NCI-H2196 treated with DMSO at 0.1 percent for 48 hours (cell line): ENCODE measurements around the gene PTPRF.
"Not testable (repeated sequence)": the region's sequence is repeated elsewhere in the genome, so short reads cannot be mapped to it uniquely, and the experiment has no call there.

Experiments
- DNase-seq: peaks from one replicate; lab custom pipeline; 2025; ENCODE audit not compliant: unreplicated experiment; lab: John Stamatoyannopoulos, UW

The PTPRF gene

GRCh38 chr1:43530483-43531106 is at the start of gene PTPRF:
TSS of gene PTPRF (plus strand) at chr1:43530883. CDS start at chr1:43545076, 14,193 bp downstream.
- peak; percentile 26 for DNase-seq

DNA sequence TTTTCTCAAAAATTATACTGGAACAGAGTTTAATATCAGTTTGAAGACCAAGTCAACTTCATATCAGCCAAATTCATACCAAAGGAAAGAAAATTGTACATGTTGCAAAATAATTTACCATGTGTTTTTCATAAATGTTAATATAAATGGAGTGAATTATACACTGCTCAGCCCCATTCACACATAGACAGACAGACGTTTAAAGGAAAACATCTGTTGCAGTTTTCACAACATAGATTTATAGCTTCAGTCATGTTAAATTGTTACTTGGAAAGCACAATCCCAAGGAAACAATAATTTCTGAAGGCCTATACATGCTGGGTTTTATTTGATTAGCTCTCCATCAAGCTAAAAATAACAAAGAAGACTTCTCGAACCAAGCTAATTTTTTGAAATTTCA is 49.2 kb upstream of the PTPRF start:
- no peak for DNase-seq

DNA sequence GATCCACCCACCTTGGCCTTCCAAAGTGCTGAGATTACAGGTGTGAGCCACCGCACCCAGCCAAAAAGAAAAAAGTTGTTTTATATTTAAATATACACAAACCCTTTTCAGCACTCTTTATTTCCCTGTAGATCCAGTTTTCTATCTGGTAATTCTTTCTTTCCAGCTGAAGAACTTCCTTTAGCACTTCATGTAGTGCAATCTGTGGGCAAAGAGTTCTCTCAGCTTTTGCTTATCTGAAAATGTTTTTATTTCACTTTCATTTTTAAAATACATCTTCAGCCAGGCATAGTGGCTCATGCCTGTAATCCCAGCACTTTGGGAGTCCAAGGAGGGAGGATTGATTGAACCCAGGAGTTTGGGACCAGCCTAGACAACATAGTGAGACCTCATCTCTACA is 48.5 kb upstream of the PTPRF start:
- DNase-seq: no peak

GRCh38 chr1:43484367-43484766 is 46.3 kb upstream of the PTPRF start:
- no peak for DNase-seq

GRCh38 chr1:43488165-43488564 is 42.5 kb upstream of the PTPRF start:
- DNase-seq: no peak

DNA sequence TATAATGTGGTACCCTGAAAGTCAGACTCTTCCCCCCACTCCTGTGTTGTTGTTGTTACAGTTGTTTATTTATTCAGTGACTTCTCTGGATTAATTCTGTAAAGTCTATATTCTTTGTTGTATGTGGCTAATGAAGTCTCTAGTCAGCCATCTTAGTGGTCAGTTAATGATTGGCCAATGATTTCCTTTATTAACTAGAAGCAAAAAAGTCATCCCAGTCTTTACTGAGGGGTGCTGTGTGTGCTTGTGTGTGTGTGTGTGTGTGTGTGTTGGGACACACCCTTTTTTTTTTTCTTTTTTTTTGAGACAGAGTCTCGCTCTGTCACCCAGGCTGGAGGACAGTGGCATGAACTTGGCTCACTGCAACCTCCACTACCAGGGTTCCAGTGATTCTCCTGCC is 39.6 kb upstream of the PTPRF start:
- DNase-seq: no peak

DNA sequence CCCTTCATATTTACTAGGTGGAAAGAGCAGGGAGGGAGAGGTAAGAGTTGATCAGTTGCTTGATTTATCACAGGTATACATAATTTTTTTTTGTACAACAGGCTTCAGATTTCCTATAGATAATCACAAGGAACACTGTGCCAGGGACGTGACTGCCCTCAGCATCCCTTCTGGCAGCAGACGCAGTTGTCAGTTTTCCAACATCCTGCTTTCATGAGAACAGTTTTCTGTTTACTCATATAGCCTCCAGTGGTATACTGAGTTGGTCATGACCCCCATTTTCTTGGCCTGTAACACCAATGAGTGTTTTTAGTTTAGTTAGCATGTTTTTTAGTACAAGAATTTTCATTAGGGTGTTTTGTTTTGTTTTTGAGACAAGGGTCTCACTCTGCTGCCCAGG is 37.9 kb upstream of the PTPRF start:
- DNase-seq: no peak

DNA sequence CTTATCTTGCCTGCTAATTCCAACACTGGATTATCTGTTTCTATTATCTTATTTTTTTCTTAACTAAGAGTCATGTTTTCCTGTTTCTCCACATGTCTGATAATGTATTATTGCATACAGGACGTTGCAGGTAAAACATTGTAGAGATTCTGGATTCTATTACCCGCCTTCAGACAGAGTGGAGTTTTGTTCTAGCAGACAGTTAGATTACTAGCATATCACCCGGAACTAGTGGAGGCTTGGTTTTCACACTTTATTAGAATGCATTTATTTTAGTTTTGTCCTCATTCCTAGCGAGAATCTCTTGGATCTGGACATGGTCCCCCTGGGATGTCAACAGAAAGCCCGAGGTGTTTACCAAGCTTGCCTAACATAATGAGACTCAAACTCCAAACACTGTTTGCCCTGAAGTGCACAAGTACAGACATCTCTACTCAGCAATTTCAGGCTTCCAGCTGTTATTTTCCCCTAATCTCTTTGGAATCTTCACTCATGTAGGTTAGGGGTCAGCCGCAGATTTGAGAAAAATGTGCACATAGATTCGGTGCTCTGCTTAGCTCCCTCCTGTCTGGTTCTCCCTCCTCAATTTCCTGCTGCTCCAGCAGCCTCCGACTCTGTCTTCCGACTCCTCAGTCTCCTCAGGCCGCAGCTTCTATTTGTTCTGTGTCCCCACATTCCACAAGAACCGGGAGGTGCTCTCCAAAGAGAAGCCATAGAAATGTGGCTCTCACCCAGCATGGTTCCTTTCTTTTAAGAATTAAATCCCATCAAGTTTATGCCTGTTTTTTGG is 36.8 kb upstream of the PTPRF start:
- no peak for DNase-seq

- DNase-seq: no peak
Observed at GRCh38 chr1:43495204-43495603, 35.5 kb upstream of the PTPRF start.

DNA sequence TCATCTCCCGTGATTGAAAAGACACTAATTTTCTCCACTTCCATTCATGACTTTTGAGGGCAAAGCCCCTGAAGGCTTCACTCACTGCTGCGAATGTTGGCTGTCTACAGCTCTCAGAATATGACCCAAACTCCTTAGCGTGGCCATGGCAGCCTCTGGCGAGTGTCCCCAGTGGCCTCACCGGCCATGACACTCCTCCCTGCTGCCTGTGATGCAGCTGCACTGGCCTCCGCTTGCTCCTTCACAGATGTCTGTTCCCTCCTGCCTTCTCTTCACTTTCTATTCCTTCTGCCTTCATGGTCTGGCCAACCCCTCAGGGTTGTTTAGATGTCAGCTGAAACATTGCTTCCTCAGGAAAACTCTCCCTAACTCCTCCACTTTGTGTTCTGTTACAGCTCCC is 30.8 kb upstream of the PTPRF start:
- no peak for DNase-seq

- DNase-seq: not testable (repeated sequence)
Observed at GRCh38 chr1:43501806-43502205, 28.9 kb upstream of the PTPRF start.

GRCh38 chr1:43503534-43503933 is 27.1 kb upstream of the PTPRF start:
- DNase-seq: no peak

- no peak for DNase-seq
Observed at GRCh38 chr1:43505077-43505780, 25.5 kb upstream of the PTPRF start.

DNA sequence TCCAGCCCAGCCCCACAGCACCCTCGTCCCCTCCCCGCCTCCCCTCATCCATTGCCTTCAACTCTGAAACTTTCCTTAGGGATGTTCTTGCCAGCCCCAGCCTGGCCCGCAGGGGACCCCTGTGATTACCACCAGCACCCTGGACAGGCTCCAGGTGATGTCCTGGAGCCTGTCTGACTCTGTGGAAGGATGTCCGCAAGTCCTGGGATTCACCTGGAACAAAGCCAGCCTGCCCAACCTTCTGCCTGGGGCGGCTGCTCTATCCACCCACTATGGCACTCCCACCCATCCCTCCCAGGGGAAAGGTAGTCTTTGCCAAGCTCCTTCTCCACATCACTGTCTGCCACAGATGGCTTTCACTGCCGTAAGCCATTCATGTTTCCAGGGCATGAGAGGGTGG is 24.4 kb upstream of the PTPRF start:
- no peak for DNase-seq

DNA sequence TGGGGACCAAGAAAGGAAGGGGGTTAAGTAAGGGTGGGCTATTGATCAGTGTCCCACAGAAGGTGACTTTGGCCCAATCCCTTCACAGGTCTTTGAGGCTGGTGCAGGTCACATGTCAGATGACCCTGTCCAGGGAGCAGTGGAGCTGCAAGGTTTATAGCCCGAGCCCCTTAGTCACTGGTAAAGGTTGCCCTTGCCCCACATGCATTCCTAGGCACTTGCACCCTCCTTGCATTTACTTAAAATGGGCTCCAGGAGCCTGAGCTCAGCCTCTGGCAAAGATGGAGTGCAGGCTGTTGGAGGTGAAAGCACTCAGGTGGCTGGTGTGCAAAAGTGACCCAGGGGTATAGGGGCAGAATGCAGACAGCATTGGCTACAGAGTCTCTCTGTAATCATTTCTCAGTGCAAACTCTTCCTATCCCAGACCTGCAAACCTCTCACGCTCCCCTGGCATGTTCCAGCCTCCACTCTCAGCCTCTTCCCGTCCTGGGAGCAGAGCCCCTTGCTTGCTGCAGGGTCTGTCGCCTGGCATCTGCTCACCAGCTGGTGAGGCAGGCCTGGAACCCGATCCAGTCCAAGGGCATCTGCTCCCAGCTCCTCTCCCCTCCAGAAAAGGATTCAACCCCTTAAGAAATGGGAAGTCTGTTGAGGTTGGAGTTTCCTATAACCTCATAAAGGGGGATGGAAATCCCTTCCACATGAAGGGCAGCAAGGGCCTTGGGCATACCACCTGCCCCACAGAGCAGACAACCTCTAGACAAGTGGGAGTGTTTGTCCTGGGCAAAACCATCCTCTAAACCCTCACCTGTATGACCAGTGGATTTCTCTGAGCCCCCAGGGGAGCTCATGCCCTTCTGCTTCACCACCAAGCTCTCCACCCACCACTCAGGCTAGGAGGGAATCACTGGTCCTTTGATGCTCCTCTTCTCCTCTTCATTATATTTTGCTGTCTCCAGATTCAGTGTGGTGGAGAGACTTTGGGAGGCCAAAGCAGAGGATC is 23.1 kb upstream of the PTPRF start:
- no peak for DNase-seq

DNA sequence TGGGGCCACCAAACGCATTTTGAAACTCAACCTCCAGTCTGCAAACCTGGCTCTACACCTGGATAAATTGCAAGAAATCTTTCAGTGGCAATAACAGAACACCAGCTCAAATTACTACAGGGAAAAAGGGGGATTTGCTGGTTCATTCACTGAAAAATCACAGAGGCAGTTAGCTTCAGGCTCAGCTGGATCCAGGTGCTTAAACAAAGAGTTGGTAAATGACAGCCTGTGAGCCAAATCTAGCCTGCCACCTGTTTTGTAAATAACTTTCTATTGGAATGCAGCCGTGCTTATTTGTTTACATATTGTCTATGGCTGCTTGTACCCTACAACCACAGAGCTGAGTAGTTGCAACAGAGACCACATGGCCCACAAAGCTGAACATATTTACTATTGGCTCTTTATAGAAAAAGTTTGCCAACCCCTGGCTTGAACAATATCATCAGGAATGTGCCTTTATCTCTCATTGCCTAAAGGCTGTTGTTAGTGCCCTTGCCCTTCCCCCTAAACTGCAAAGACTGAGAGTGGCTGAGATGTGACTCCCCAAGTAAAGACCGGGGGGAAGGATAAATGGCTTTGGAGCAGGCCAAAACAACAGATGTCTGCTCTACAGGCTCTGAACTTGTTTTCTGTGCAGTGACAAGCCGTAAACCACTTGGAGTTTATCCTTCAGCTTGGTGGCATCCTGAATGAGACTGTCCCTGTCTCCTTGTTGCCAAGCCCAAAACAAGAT is 21.5 kb upstream of the PTPRF start:
- no peak for DNase-seq

DNA sequence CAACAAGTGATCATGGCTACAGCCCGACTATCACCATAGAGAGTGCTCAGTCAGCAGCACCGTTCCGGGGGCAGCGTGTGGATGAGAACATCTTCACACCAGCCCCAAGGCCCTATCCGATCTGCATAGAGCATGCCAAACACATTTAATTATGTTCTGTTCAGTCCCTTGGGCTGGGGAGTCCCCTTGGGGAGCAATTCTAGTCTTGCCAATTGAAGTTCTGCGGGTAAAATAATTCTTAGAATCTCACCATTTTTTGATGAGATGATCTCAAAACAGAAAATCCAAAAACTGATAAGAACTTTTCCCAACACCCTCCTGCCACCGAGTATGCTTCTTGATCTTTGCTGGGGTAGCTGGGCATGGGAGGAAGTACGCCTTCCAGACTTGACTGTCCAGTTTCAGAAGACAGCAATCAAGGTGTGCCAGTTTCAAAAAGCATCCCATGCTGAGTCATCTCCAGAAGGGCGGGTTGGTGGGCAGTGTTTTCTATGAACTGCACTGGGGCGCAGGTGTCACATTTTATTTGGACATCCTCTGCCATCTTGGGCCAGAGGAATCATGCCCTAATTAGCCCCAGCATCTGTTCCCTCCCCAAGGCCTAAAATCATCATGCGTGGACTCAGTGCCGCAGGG is 20.8 kb upstream of the PTPRF start:
- DNase-seq: no peak

- DNase-seq: no peak
Observed at GRCh38 chr1:43510621-43511020, 20.1 kb upstream of the PTPRF start.

DNA sequence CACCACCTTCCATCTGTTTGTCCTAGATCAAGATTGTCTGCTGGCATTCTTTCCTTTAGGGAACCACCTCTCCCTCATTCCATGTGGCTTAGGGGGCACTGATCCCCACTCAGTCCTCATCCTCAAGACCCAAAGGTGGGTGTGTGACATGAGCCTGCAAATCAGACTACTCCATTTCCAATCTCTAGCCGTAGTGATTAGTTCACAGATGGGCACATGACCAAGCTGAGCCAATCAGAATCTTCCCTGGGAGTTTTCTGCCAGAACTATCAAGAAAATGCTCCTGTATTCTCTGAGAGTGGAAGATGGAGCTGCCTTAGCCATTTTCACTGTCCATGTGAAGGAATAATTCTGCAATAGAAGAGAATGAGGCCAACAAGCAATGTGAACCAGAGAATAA is 19.3 kb upstream of the PTPRF start:
- no peak for DNase-seq

DNA sequence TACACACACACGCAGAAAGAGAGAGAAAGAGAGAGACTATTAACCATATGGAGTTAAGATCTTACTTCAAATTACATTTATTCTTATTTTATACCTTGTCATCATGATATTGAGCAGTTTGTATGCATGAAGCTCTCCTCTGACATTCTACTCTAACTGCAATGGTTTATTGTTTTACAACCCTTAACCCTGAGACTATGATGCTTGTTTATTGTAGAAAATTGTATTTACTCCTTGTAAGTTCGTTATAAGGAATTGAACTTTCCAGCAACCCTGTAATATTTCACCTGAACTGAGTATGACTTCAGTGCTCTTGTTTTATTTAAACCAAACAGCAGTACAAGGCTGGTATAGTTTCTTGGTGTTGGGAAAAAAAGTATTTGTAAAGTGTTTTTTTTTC is 18.6 kb upstream of the PTPRF start:
- no peak for DNase-seq
